ENCODE data around the gene LMTK2. TPM values are rescaled to one million over a fixed set of nuclear protein-coding genes. Genes with fewer than 3 reads are reported as not detected.

LMTK2 gene
- total RNA-seq (2014; rRNA removed) = 8.3 and 11.1 TPM in 2 replicates
- polyA plus RNA-seq (2012) = 2.1 TPM

DNA sequence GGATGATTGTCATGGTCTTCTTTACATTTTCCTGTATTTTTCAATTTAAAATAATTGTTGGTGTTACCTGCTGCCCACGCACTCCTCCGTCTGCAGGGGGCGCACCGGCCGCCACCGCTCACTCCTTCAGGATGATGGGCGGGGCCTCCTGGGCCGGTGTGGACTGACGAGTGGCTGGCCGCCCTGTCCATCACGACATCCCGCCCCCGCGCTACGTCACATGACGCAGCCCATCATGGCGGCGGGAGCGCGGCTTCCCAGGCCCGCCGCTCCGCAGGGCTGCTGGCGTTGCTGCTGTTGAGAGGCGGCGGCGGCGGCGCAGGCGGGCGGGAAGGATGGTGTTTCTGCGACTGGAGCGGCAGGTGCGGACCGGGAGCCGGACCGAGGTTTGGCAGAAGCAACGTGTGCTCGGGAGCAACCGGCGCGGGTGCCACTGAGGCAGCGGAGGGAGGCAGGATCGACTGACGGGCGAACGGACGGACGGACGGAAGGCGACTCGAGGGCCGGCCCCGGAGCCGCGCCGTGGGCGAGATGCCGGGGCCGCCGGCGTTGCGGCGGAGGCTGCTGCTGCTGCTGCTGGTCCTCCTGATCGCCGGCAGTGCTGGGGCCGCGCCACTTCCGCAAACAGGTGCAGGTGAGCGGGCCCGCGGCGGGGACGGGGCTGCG lies at the start of gene LMTK2:
TSS of gene LMTK2 (plus strand) at position 216 of the 666 bp plus-strand sequence. CDS start at position 532, 316 bp downstream.
- peak; percentile 89 for DNase-seq (ENCODE audit: low read depth)

DNA sequence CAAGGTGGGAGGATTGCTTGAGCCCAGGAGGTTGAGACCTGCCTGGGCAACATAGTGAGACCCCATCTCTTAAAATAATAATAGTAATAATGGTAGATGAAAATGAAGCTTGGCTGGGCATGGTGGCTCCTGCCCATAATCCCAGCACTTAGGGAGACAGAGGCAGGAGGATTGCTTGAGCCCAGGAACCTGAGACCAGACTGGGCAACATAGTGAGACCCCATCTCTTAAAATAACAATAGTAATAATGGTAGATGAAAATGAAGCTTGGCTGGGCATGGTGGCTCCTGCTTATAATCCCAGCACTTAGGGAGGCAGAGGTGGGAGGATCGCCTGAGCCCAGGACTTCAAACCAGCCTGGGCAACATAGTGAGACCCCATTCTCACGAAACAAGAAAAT lies 49.5 kb upstream of the LMTK2 start:
- DNase-seq (ENCODE audit: low read depth) = no peak

DNA sequence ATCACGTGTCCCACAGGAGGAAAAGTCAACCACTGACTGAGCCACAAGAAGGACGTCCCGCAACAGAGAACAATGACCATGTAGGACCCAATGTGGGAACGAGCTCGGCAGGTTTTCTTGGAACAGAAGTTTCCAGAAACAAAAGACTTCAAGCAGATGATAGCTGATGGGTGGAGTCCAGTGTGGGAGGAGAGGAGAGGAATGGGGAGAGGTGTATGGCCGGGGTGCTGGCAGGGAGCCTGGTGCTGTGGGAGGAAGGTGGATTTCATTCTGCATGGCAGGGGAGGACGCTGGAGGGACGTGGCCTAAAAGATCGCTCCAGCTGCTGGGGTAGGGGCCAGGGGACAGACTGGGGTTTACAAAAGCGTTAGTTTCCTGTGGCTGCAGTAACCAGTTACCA lies 48.5 kb upstream of the LMTK2 start:
- DNase-seq (ENCODE audit: low read depth) = no peak

DNA sequence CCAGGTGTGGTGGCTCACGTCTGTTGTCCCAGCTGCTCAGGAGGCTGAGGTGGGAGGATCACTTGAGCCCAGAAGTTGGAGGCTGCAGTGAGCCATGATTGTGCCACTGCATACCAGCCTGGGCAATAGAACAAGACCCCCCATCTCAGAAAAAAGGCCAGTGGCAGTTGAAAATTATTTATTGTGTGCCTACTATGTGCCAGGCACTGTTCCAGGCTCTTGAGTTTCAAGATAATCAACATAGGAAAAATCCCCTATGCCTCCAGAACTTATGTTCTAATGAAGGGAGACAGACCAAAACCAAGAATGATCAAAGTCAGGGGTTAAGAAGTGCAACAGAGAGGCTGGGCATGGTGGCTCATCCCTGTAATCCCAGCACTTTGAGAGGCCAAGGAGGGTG lies 42.4 kb upstream of the LMTK2 start:
- DNase-seq (ENCODE audit: low read depth) = no peak

DNA sequence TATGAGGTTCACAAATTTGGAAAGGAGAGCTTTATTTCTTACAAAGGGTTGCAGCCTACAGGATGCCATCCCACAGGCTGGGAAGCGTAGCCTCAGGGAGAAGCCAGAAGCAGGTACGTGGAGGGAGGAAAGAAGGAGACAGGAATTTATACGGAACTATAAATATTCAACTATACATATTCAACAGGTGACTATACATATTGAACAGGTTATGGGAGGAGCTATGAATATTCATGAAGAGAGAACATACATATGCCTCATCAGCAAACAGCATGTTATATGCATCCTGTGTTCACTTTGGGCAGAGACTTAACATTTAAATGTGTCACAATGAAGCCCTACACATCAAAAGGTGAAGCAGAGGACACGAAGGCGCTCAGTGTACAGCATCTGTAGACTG lies 40.5 kb upstream of the LMTK2 start:
- DNase-seq (ENCODE audit: low read depth) = no peak

DNA sequence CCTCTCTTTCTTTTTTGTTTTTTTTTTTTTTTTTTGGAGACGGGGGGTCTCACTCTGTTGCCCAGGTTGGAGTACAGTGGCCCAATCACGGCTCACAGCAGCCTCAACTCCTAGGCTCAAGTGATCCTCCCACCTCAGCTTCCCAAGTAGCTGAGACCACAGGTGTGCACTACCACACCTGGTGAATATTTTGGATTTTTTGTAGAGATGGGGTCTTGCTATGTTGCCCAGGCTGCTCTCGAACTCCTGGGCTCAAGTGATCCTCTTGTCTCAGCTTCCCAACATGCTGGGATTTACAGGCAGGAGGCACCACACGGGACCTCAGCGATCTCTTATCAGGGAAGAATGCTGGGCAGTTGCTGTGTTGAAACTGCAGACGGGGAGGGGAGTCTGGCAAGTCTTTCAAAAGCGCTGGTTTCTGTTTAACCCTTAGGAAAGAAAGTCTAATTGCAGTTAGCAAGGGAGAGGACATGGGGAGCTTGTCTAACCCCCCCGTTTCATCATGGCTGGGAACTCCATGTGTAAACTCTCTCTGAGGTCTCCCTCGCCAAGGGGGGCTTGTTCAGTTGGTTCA lies 39.6 kb upstream of the LMTK2 start:
- DNase-seq (ENCODE audit: low read depth) = no peak

DNA sequence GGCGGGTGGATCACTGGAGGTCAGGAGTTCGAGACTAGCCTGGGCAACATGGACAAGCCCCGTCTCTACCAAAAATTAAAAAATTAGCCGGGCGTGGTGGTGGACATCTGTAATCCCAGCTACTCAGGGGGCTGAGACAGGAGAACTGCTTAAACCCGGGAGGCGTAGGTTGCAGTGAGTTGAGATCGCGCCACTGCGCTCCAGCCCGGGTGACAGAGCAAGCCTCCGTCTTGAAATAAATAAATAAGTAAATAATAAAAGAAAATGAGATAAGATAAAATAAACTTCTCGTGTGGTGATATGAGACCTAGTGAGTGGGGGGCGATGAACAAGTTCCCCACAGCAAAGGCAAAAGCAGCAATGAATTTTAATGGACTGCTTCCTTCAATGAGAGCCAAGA lies 33.6 kb upstream of the LMTK2 start:
- DNase-seq (ENCODE audit: low read depth) = no peak

DNA sequence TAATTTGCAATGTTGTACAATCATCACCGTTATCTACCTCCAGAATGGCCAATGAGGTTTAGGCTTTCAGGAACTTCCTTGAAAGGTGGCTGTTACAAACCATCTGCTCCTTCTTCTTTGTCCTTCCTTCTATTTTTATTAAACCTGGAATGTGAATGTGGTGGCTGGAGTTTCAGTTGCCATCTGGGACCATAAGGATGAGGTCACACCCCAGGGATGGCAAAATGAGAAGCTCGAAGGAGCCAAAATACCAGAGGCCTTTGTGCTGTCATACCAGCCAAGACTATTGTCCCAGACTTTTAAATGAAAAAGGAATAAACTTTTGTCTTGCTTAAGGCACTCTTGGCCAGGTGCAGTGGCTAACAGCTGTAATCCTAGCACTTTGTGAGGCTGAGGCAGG lies 30.9 kb upstream of the LMTK2 start:
- no peak for DNase-seq (ENCODE audit: low read depth)

DNA sequence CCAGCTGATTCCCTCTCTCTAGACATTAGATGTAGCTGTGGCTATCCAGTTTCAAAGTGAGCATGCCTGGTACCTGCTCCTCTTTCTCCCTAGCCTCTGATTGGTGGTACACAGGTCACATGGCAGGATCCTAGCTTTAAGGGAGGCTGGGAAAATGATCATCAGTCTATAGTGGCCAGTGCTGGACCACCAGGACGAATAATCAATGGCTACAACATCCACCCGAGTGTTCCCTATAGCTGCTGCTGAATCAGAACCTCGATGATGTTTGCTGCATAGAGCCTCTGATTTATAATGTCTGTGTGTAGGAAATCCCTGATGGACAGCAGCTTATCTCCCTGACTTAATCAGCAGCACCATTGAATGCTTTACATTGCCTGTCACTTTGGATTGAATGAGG lies 28.9 kb upstream of the LMTK2 start:
- no peak for DNase-seq (ENCODE audit: low read depth)

DNA sequence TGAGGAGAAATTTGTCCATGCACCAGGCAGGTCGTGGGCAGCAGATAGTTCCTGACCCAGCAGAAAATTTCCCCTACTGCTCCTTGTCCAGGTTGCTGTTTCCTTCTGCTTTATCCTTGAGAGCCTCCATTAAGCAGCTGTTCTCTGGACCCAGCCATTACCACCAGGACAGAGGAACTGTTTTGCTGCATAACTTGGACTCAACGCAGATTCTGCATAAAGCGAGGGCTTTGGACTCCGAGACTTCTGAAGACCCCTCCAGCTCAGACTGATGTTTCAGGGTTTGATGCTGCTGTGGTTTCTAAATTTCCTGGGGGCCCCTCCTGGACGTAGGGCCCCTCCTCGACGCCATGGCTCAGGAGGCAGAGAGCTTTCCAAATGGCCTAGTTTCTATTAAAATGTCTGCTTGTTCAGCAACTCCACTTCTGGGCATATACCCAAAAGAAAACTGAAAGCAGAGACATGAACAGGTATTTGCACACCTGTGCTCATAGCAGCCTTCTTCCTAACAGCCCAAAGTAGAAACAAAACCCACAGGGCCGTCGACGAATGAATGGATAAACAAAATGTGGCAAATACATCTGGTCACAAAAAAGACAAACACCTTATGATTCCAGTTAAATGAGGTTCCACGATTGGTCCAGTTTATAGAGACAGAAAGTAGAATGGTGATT lies 28.3 kb upstream of the LMTK2 start:
- no peak for DNase-seq (ENCODE audit: low read depth)

DNA sequence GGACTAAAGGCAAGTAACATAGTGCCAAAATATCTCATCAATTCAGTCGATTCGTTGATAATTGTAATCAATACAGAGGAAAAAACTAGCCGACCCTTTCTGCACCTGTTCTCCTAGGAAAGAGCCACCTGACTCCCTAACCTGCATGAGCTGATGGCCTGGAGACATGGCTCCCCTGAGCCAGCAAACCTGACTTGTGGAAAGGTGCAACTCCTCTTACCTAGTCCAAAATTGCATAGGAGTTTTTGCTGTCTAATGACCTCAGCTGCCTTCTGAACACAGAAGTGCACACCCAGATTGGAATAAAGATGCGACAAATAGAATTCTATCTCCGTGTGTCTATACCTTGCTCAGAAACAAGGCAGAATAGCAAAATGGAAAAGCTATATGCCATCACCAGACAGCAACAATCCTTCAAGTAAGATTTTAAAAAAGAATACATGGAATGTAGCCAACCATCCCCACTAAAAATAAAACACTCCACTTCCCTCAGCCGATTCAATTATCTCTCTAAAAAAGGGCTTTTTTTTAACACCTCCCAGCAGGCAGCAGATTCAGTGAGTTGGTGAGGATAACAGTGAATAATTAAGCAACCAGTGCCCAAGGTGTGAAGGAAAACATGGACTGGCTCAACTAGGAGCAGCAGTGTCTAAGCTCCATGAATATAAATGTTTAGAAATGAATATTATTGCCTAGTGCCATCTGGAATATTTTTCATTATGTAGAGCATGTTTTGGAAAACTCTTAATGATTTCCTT lies 26.6 kb upstream of the LMTK2 start:
- no peak for DNase-seq (ENCODE audit: low read depth)

DNA sequence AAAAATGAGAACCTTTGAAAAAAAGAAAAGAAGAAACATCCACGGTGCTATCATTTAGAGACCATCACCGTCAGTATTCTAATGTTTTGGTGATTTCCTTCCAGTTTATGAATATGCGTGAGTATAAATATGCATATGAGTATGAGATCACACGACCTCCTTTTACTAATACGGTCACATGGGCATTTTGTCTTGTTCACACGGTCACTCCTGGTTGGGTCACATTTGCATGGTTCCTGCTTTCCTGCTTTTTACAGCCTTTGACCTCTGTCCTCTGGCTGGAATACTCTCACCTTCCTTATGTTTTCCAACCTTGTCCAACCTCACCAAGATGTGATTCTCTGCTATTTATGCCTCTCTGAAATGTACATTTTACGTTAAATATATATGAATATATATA lies 25.3 kb upstream of the LMTK2 start:
- DNase-seq (ENCODE audit: low read depth) = no peak

DNA sequence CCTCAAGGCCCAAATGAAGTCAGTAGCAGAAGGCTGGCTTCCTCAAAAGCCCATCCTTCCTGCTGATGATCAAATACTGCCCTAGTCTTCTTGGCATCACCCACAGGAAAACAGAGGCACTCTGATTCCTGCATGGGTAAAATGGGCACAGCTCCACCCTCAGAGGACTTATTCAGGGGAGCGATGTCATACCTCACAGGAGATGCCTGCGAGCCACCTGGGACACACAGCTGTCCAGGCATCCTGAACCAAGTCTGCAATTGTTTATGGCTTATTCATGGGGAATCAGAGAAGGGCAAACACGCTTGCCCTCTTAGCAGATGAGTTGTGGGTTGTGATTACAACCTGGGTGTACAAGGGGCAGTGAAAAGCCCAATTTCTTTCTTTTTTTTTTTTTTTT lies 22.0 kb upstream of the LMTK2 start:
- DNase-seq (ENCODE audit: low read depth) = no peak

DNA sequence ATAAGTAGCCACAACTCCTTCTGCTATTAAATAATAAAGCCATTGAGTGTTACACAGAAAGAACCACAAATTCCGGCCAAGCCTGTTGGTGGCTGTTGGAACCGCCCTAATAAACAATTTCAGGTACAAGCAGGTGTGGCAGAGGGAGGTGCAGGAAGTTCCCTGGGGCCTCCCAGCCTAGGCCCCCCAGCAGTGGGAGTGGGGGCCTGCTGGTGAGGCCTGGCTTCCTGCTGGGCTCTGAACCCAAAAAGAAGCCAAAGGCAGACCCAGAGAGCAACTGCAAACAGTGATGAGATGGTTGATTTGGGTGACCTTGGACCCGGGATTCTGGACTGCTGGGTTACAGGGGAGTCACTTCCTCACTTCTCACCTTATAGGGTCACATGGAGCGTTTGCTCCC lies 21.0 kb upstream of the LMTK2 start:
- DNase-seq (ENCODE audit: low read depth) = no peak

DNA sequence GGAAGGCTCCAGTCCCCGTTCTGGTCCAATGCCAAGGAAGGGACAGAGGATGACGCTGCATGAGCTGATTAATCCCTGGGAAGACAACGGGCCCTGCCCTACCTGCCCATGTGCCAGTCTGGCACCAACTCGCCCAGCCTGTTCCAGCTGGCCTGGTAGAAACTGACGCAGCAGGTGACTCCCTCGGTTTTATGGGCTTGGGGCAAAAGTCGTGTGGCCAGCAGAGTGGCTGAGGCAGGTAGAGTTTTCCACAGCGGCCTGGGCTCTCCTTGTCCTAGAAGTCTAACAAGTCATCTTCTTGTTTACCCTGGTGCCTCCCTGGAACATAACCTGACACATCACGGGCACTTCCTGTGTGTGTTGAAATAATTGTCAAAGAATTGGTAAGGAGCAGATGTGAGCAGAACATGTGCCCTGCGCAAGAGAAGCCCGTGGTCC lies 20.4 kb upstream of the LMTK2 start:
- no peak for DNase-seq (ENCODE audit: low read depth)

DNA sequence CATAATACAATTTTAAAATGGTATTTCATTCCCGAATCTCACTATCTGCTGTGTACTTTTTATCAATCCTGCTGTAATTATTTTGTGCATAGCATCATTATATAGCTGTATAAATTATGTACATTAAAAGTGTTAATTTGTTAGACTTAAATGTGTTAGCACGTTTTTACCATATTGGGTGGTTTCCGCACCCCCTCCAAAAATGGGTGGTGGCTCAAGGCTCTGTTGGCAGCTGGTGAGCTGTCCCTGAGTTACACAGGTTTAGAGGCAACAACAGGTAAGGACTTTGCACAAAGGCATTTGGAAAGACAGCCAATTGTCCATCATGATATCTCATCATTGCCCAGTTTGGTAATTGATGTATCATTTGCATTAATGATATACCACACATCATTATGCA lies 18.6 kb upstream of the LMTK2 start:
- no peak for DNase-seq (ENCODE audit: low read depth)

DNA sequence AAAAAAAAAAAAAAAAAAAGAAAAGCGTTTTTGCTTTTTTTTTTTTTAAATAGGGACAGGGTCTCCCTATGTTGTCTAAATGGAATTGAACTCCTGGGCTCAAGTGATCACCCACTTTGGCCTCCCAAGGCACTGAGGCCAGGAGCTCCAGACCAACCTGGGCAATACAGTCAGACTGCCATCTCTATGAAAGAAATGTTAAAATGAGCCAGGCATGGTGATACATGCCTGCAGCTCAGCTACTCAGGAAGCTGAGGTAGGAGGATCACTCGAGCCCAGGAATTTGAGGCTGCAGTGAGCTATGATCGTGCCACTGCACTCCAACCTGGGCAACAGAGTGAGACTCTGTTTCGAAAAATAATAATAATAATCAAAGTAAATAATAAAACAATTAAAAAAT lies 16.5 kb upstream of the LMTK2 start:
- no peak for DNase-seq (ENCODE audit: low read depth)

DNA sequence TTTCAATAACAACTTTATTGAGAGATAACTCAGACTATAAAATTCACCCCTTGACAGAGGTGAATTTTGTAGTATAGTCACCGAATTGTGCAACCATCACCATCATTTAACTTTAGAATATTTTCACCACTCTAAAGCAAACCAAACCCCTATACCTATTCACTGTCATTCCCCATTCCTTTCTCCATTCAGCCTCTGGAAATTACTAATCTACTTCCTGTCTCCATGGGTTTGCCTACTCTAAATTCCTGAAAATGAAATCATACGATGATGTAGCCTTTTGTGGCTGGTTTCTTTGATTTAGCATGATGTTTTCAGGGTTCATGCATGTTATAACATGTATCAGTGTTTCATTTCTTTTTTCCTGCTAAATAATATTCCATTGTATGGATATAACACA lies 15.6 kb upstream of the LMTK2 start:
- DNase-seq (ENCODE audit: low read depth) = peak; percentile 9

DNA sequence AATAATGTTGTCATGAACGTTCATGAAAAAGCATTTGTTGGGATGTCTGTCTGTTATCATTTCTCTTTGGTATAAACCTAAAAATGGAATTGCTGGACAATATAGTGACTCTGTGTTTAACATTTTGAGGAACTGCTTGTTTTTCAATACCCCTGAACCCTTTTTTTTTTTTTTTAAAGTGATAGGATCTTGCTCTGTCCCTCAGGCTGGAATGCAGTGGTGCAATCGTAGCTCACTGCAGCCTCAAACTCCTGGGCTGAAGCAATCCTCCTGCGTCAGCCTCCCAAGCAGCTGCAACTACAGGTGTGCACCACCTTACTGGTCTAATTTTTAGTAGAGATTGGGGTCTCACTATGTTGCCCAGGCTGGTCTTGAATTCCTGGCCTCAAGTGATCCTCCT lies 15.1 kb upstream of the LMTK2 start:
- no peak for DNase-seq (ENCODE audit: low read depth)

DNA sequence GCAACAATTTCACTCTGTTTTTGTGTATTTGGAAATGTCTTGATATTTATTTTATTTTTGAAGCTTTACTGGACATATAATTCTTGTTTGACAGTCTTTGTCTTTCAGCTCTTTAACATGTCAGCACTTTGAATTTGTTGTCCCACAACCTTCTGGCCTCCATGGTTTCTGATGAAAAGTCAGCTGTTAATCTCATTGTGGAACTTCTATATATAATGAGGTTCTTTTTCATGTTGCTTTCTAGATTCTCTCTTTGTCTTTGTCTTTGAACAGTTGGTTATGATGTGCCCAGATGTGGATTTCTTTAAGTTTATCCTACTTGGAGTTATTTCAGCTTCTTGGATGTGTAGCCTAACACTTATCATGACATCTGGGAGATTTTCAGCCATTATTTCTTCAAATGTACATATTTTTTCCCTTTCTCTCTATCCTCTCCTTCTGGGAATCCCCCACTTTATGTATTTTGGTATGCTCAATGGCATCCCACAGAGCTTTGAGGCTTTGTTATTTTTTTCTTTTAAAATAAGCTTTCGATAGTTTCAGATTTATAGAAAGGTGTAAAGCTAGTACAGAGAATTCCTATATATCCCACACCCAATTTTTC lies 9.5 kb upstream of the LMTK2 start:
- no peak for DNase-seq (ENCODE audit: low read depth)

DNA sequence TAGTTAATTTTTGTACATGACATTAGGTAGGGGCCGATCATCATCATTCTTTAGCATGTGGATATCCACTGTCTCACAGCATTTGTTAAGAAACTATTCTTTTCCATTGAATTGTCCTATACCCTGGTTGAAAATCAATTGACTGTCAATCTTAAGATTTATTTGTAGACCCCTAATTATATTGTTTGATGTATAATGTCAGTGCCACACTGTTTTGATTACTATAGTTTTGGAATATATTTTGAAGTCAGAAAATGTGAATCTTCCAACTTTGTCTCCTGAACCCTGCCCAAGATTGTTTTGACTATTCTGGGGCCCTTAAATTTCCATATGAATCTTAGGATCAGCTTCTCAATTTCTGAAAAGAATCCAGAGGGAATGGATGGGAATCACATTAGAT lies 6.6 kb upstream of the LMTK2 start:
- DNase-seq (ENCODE audit: low read depth) = no peak

DNA sequence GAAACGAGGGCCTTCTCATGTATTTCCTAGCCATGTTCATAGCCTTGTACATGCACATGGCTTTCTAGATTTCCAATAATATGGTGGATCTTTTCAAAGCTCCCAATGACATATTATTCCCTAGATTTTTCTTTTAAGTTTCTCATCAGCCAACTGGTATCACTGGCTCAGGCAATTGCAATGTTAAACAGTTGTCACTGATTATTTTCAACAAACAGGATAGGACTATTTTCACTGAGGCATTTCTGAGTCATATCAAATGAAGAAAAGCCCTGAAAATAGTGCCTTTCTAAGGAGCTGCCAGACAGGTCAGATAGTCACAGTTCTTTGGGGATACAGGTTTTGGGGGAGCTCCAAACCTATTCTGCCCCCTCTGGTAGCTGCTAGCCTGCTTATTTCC lies 4.5 kb upstream of the LMTK2 start:
- DNase-seq (ENCODE audit: low read depth) = no peak
